ENCODE measurements around the gene MASP2.

MASP2 gene

DNA sequence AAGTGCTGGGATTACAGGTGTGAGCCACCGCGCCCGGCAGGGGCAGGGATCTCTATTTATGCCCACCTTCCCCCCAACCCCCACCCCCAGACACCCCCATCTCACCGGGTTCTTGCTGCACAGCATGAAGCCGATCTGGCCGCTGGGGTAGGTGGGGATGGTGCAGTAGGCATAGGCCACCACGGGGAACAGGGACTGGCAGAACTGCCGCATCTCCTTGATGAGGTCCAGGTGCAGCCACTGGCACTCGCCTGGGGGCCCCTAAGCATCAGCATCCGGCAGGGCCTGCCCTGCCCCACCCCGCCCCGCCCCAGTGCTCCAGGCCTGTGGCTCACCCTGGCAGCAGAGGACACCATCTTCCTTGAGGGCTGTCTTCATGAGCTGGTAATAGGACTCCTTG is 8.6 kb upstream of the MASP2 start:
- DNase-seq (ENCODE audit: extremely low read depth, insufficient read length) = no peak
- Histone ChIP-seq H3K36me3 (ENCODE audit: control insufficient read depth, insufficient read depth, low read length) (peaks cover 19% of the 10 kb centered on the region), H3K27me3 (replicated peaks; ENCODE audit: control insufficient read depth, insufficient read depth, low read length) (no peaks in the 10 kb centered on the region), H3K4me3 (replicated peaks; ENCODE audit: low read depth, low read length) (no peak overlapping the region)
- TF ChIP-seq CTCF (IDR thresholded peaks at IDR 0.05; ENCODE audit: insufficient read depth, low read length, poor library complexity, severe bottlenecking) = no peak

DNA sequence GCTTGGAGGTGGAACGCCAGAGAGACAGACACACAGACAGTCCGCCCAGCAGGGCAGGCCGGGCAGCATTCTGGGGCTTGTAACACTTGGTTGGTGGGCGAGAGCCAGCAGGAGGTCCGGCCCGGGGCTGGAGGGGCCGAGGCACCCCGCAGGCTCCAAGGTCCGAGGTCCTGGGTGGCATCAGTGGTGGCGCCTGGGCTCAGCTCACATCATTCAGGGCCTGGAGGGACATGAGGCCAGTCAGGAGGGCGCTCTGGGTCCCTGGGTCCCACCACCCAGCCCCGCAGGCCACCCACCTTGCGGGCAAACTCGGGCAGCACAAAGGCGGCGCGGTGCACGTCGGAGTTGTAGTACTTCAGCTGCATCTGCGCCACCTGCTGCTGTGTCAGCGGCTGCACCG is 7.6 kb upstream of the MASP2 start:
- H3K4me3 ChIP-seq (replicated peaks; ENCODE audit: low read depth, low read length) = no peak overlapping the region
- no peaks in the 10 kb centered on the region for H3K27me3 ChIP-seq (replicated peaks; ENCODE audit: control insufficient read depth, insufficient read depth, low read length)
- no peak for TF ChIP-seq CTCF (IDR thresholded peaks at IDR 0.05; ENCODE audit: insufficient read depth, low read length, poor library complexity, severe bottlenecking)
- DNase-seq (ENCODE audit: extremely low read depth, insufficient read length) = no peak
- peaks cover 19% of the 10 kb centered on the region for H3K36me3 ChIP-seq (ENCODE audit: control insufficient read depth, insufficient read depth, low read length)

DNA sequence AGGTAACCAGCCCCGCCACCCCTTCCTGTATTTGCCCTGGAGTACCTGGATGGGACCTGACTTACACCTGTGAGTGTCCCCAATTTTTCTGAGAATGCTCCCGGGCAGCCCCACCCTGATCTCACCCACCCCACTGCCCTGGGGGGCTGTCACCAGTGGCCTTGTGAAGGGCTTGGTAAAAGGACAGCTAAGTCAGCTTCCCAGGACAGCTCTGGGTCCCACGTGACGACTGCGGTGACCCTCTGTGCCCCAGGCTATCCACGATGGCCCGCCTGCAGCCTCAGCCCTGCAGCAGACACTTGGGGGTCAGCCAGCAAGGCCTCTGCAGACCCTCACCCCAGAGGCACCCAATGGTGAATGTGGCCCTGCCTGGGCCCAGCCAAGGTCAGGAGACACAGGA is 7.1 kb upstream of the MASP2 start:
- H3K4me3 ChIP-seq (replicated peaks; ENCODE audit: low read depth, low read length) = no peak overlapping the region
- no peak for DNase-seq (ENCODE audit: extremely low read depth, insufficient read length)
- no peak for TF ChIP-seq CTCF (IDR thresholded peaks at IDR 0.05; ENCODE audit: insufficient read depth, low read length, poor library complexity, severe bottlenecking)
- peaks cover 19% of the 10 kb centered on the region for H3K36me3 ChIP-seq (ENCODE audit: control insufficient read depth, insufficient read depth, low read length)
- H3K27me3 ChIP-seq (replicated peaks; ENCODE audit: control insufficient read depth, insufficient read depth, low read length) = no peaks in the 10 kb centered on the region

DNA sequence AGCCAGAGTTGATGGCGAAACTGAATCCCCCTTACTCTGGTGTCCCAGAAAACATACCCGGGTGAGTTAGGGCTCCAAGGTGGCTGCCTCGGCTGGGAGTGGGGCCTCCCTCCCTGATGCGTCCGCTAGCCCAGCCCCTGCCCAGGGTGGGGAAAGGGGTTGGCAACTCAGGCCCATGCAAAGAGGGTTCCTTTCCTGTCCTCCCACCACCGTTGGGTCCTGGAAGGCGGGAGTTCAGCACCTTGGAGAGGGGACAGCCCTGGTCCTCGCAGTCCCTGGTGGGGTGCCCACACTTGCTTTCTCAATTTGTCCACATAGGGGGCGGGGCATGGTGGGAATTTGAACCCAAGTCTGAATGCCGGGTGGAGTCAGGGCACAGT is 6.7 kb upstream of the MASP2 start:
- Histone ChIP-seq H3K27me3 (replicated peaks; ENCODE audit: control insufficient read depth, insufficient read depth, low read length) (no peaks in the 10 kb centered on the region), H3K36me3 (ENCODE audit: control insufficient read depth, insufficient read depth, low read length) (peaks cover 19% of the 10 kb centered on the region), H3K4me3 (replicated peaks; ENCODE audit: low read depth, low read length) (no peak overlapping the region)
- no peak for TF ChIP-seq CTCF (IDR thresholded peaks at IDR 0.05; ENCODE audit: insufficient read depth, low read length, poor library complexity, severe bottlenecking)
- no peak for DNase-seq (ENCODE audit: extremely low read depth, insufficient read length)

GRCh38 chr1:11052839-11053757 is 6.1 kb upstream of the MASP2 start:
- no peaks in the 10 kb centered on the region for H3K27me3 ChIP-seq (replicated peaks; ENCODE audit: control insufficient read depth, insufficient read depth, low read length)
- DNase-seq (ENCODE audit: extremely low read depth, insufficient read length) = no peak
- peak; percentile 15 for TF ChIP-seq CTCF (IDR thresholded peaks at IDR 0.05; ENCODE audit: insufficient read depth, low read length, poor library complexity, severe bottlenecking)
- no peak overlapping the region for H3K4me3 ChIP-seq (replicated peaks; ENCODE audit: low read depth, low read length)
- H3K36me3 ChIP-seq (ENCODE audit: control insufficient read depth, insufficient read depth, low read length) = peaks cover 19% of the 10 kb centered on the region

All from GM06990 (cell line).